GM15510 (cell line): ENCODE results near the gene INPP5A.

Experiments
- POLR2A ChIP-seq: IDR thresholded peaks from 3 replicates; pipeline ENCODE4 v1.6.1; 2011; ENCODE audit warnings: borderline replicate concordance; ENCODE audit not compliant: insufficient read length; ENCODE audit errors: extremely low read depth

INPP5A gene

GRCh38 chr10:132537684-132538001, at the start of gene INPP5A:
TSS of gene INPP5A (plus strand) at chr10:132537787. CDS start at chr10:132538097, 310 bp downstream.
- peak; percentile 71 for TF ChIP-seq POLR2A

GRCh38 chr10:132488231-132488821, 49.3 kb upstream of the INPP5A start:
- no peak for TF ChIP-seq POLR2A

GRCh38 chr10:132489053-132489703, 48.4 kb upstream of the INPP5A start:
- no peak for TF ChIP-seq POLR2A

GRCh38 chr10:132489704-132490534, 47.7 kb upstream of the INPP5A start:
- no peak for TF ChIP-seq POLR2A

GRCh38 chr10:132492323-132493025, 45.1 kb upstream of the INPP5A start:
- no peak for TF ChIP-seq POLR2A

- no peak for TF ChIP-seq POLR2A
Observed at GRCh38 chr10:132493246-132493755, 44.3 kb upstream of the INPP5A start.

GRCh38 chr10:132493756-132494290, 43.8 kb upstream of the INPP5A start:
- no peak for TF ChIP-seq POLR2A

- no peak for TF ChIP-seq POLR2A
Observed at GRCh38 chr10:132494866-132495630, 42.5 kb upstream of the INPP5A start.

GRCh38 chr10:132496360-132497062, 41.1 kb upstream of the INPP5A start:
- TF ChIP-seq POLR2A, result no peak

GRCh38 chr10:132497063-132497680, 40.4 kb upstream of the INPP5A start:
- no peak for TF ChIP-seq POLR2A

- no peak for TF ChIP-seq POLR2A
Observed at GRCh38 chr10:132497861-132498561, 39.6 kb upstream of the INPP5A start.

- TF ChIP-seq POLR2A, result no peak
Observed at GRCh38 chr10:132498562-132499366, 38.8 kb upstream of the INPP5A start.

GRCh38 chr10:132499367-132499685, 38.3 kb upstream of the INPP5A start:
- no peak for TF ChIP-seq POLR2A
